ENCODE results near the gene CTSO. TPM values are rescaled to one million over a fixed set of nuclear protein-coding genes. Genes with fewer than 3 reads are reported as not detected.

The CTSO gene
- total RNA-seq, 1 experiment from 2014 or later: 2.9 TPM

- ChIA-PET POLR2A (no interaction called here), CTCF (no interaction called here)
- Histone ChIP-seq H3K4me3 (ENCODE audit: low read depth, low read length) (no peak overlapping the region), H3K36me3 (ENCODE audit: control insufficient read depth, insufficient read depth, low read length) (no peaks in the 10 kb centered on the region), H3K4me1 (no peaks in the 10 kb centered on the region), H3K27me3 (replicated peaks; ENCODE audit: control insufficient read depth, insufficient read depth, low read length) (no peaks in the 10 kb centered on the region), H3K9me3 (no peaks in the 10 kb centered on the region; the same call in 1 of the 2 replicates)
- H3K9me3 Mint-ChIP-seq (ENCODE audit: unreplicated experiment): peaks cover 31% of the 10 kb centered on the region
- no peaks in the 10 kb centered on the region for H3K4me1 Mint-ChIP-seq (ENCODE audit: low read depth, unreplicated experiment)
- H3K27me3 Mint-ChIP-seq (ENCODE audit: insufficient read depth, unreplicated experiment): no peaks in the 10 kb centered on the region
- no peak for DNase-seq
- H3K4me3 Mint-ChIP-seq (ENCODE audit: unreplicated experiment): no peak overlapping the region
- TF ChIP-seq CTCF (IDR thresholded peaks at IDR 0.05; ENCODE audit: insufficient read depth in 1 of 2, low read depth in 1 of 2, low read length in 1 of 2, severe bottlenecking in 1 of 2, unreplicated experiment in 1 of 2): no peak
- BruUV-seq (replicated peaks): no TSS peak
- intact Hi-C loops (cut with micrococcal nuclease; ENCODE audit: unreplicated experiment): no loop called here
- no peaks in the 10 kb centered on the region for H3K36me3 Mint-ChIP-seq (ENCODE audit: insufficient read depth, unreplicated experiment)
- H3K27ac Mint-ChIP-seq (ENCODE audit: unreplicated experiment): no peak overlapping the region
These were observed 72.1 kb downstream of the CTSO start for GRCh38 chr4:155881555-155881954.

GRCh38 chr4:155879767-155880166 lies 73.9 kb downstream of the CTSO start:
- POLR2A ChIA-PET: no interaction called here
- H3K4me1 Mint-ChIP-seq (ENCODE audit: low read depth, unreplicated experiment): no peaks in the 10 kb centered on the region
- H3K9me3 Mint-ChIP-seq (ENCODE audit: unreplicated experiment): peaks cover 31% of the 10 kb centered on the region
- H3K4me3 ChIP-seq (ENCODE audit: low read depth, low read length): no peak overlapping the region
- no peak overlapping the region for H3K27ac Mint-ChIP-seq (ENCODE audit: unreplicated experiment)
- CTCF ChIA-PET: no interaction called here
- no peaks in the 10 kb centered on the region for H3K36me3 ChIP-seq (ENCODE audit: control insufficient read depth, insufficient read depth, low read length)
- DNase-seq: no peak
- H3K9me3 ChIP-seq: peaks cover 9% of the 10 kb centered on the region
- no peaks in the 10 kb centered on the region for H3K27me3 ChIP-seq (replicated peaks; ENCODE audit: control insufficient read depth, insufficient read depth, low read length)
- no TSS peak for BruUV-seq (replicated peaks)
- TF ChIP-seq CTCF (IDR thresholded peaks at IDR 0.05; ENCODE audit: insufficient read depth in 1 of 2, low read depth in 1 of 2, low read length in 1 of 2, severe bottlenecking in 1 of 2, unreplicated experiment in 1 of 2): no peak
- no peak overlapping the region for H3K4me3 Mint-ChIP-seq (ENCODE audit: unreplicated experiment)
- no peaks in the 10 kb centered on the region for H3K27me3 Mint-ChIP-seq (ENCODE audit: insufficient read depth, unreplicated experiment)
- H3K4me1 ChIP-seq: no peaks in the 10 kb centered on the region
- intact Hi-C loops (cut with micrococcal nuclease; ENCODE audit: unreplicated experiment): no loop called here
- H3K36me3 Mint-ChIP-seq (ENCODE audit: insufficient read depth, unreplicated experiment): no peaks in the 10 kb centered on the region

- Histone ChIP-seq H3K4me3 (ENCODE audit: low read depth, low read length) (no peak overlapping the region), H3K9me3 (peaks cover 17% of the 10 kb centered on the region), H3K36me3 (ENCODE audit: control insufficient read depth, insufficient read depth, low read length) (no peaks in the 10 kb centered on the region), H3K4me1 (no peaks in the 10 kb centered on the region), H3K27me3 (replicated peaks; ENCODE audit: control insufficient read depth, insufficient read depth, low read length) (no peaks in the 10 kb centered on the region)
- Mint-ChIP-seq H3K4me3 (ENCODE audit: unreplicated experiment) (no peak overlapping the region), H3K36me3 (ENCODE audit: insufficient read depth, unreplicated experiment) (no peaks in the 10 kb centered on the region), H3K4me1 (ENCODE audit: low read depth, unreplicated experiment) (no peaks in the 10 kb centered on the region), H3K27ac (ENCODE audit: unreplicated experiment) (no peak overlapping the region), H3K9me3 (ENCODE audit: unreplicated experiment) (peaks cover 24% of the 10 kb centered on the region), H3K27me3 (ENCODE audit: insufficient read depth, unreplicated experiment) (no peaks in the 10 kb centered on the region)
- DNase-seq: no peak
- TF ChIP-seq CTCF (IDR thresholded peaks at IDR 0.05; ENCODE audit: insufficient read depth in 1 of 2, low read depth in 1 of 2, low read length in 1 of 2, severe bottlenecking in 1 of 2, unreplicated experiment in 1 of 2): no peak
- POLR2A ChIA-PET: no interaction called here
- CTCF ChIA-PET: no interaction called here
- intact Hi-C loops (cut with micrococcal nuclease; ENCODE audit: unreplicated experiment): no loop called here
- BruUV-seq (replicated peaks): no TSS peak
These were observed 75.1 kb downstream of the CTSO start for GRCh38 chr4:155878611-155879010.

Measured in Caco-2 (cell line).